Psoas muscle (tissue), 8 donors: Measurements from ENCODE around the gene PPFIA1. TPM values are rescaled to one million over a fixed set of nuclear protein-coding genes. Genes with fewer than 3 reads are reported as not detected.

ENCODE experiments used
- ATAC-seq, 4 donors: fragments of 200-7000 bp; cut with Tn5 transposase; one replicate each; pipeline ENCODE4 v1.9.1; 2020; ENCODE audit warnings: moderate library complexity in 3 of 4, mild to moderate bottlenecking in 2 of 4
- DNase-seq, 2 donors: peaks; one replicate each; pipeline ENCODE4 v3.0.0-alpha.2; 2020
- H3K27ac ChIP-seq: fragments of 200-600 bp; one replicate; pipeline ENCODE4 v1.8.0; 2022
- H3K27me3 ChIP-seq, 3 donors: fragments of 200-600 bp in 1 of 3; one replicate each; pipeline versions ENCODE4 v1.6.1 to v1.8.0; 2013 to 2022; ENCODE audit warnings: low read length in 2 of 3, mild to moderate bottlenecking in 2 of 3, moderate library complexity in 1 of 3; ENCODE audit not compliant: insufficient read depth in 3 of 3
- H3K36me3 ChIP-seq, 2 donors: fragments of 200-600 bp in 1 of 2; one replicate each; pipeline versions ENCODE4 v1.6.1 to v1.8.0; 2013 to 2022; ENCODE audit warnings: low read depth in 1 of 2, mild to moderate bottlenecking in 1 of 2, moderate library complexity in 1 of 2; ENCODE audit not compliant: insufficient read depth in 1 of 2
- H3K4me1 ChIP-seq: fragments of 200-600 bp; one replicate; pipeline ENCODE4 v1.8.0; 2022
- H3K4me3 ChIP-seq: fragments of 200-600 bp; one replicate; pipeline ENCODE4 v1.8.0; 2022; ENCODE audit warnings: mild to moderate bottlenecking
- H3K9me3 ChIP-seq: fragments of 200-600 bp; one replicate; pipeline ENCODE4 v1.8.0; 2022
- CTCF ChIP-seq: fragments of 200-600 bp; IDR thresholded peaks from one replicate; pipeline ENCODE4 v1.8.0; 2022; ENCODE audit warnings: antibody characterized with exemption
- WGBS, 3 donors: extraction: QIAGEN DNeasy Blood & Tissue Kit; methylation state at CpG; one replicate each; pipeline versions ENCODE4 v1.1.6 to v1.1.7; 2013; 5-methylcytosine and 5-hydroxymethylcytosine counted together
- intact Hi-C, 2 donors: fragments of 100-400 bp; cut with DNase I; formaldehyde crosslinking; loops; one replicate each; pipeline versions ENCODE4 v1.11.0 to v1.14.2; 2022
- polyA plus RNA-seq, 3 donors: library from polyadenylated mRNA; stranded (reverse); fragments of 200-250 nt; gene quantifications; one replicate each; pipeline ENCODE4 v1.2.3, GENCODE V29; 2013
- total RNA-seq, 4 donors: library from RNA; stranded (reverse); fragmentation: NEBNext Ultra II Directional in 2 of 4; extraction: Animal tissue kit (Norgen Biotek cat#: 25700) in 2 of 4; gene quantifications; one replicate each; pipeline versions ENCODE4 v1.2.1 to v1.2.4, GENCODE V29; 2021 to 2023
- donor health status: healthy with polysubstance abuse.
- donor health status: DM: no; HTN: no; CAD: no; lungs with moderate emphysema.
- donor health status: Bipolar disorder and iron deficiency.
- donor health status: healthy.
- donor health status: DM: yes; HTN: yes; CAD: no.
- donor health status: DM: no; HTN: no; CAD: no.
- donor health status: DM: no; HTN: no; CAD: no.
- donor health status: DM: yes; HTN: yes; CAD: no.

Gene PPFIA1
- total and polyA plus RNA-seq, 7 donors = 16.7 to 49.5 (median 34.3) TPM

DNA sequence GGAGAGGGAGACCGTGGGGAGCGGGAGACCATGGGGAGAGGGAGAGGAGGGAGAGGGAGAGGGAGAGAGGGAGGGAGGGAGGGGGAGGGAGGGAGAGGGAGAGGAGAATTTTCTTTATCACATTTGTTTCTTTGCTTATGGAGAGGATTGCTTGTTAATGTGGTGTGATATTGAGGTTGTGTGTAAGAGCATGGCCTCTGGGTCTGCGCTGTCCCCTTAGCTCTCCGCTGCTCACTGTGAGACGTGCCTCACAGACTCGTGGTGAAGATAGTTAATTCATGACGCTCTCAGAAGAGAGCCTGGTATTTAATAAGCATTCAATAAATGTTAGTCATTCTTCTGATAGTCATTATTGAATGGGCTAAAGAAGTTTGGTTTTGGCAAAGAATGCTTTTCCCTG is 26.2 kb downstream of the PPFIA1 start:
- 74 to 96% (median 96%) methylated on average over 5 to 7 of the region's 7 CpGs for WGBS, 3 donors
- H3K9me3 ChIP-seq = no peaks in the 10 kb centered on the region
- peaks cover 0 to 31% of the 10 kb centered on the region in 2 donors for H3K36me3 ChIP-seq
- TF ChIP-seq CTCF = no peak
- H3K4me1 ChIP-seq = no peaks in the 10 kb centered on the region
- intact Hi-C loops = no loop called here
- no peak overlapping the region for H3K27ac ChIP-seq
- DNase-seq = no peak
- H3K4me3 ChIP-seq = no peak overlapping the region
- no peak for ATAC-seq
- H3K27me3 ChIP-seq = no peaks in the 10 kb centered on the region

DNA sequence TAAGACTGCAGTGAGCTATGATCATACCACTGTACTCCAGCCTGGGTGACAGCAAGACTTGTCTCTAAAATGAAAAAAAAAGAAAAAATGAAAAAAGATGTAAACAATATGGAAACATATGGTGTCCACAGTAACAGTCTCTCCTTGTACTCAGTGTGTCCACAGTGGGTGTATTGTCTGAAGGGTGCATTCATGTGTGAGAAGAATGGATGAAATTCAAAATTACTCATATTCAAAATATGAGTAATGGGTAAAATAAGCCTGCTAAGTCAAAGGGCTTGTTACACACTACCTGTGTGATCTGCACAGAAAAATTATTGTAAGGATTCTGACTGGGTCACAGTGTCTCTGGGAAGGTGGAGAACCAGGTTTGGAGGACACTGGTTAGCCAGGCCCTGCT is 26.9 kb downstream of the PPFIA1 start:
- intact Hi-C loops = no loop called here
- no peak overlapping the region for H3K27ac ChIP-seq
- H3K9me3 ChIP-seq = no peaks in the 10 kb centered on the region
- no peak overlapping the region for H3K4me3 ChIP-seq
- DNase-seq = no peak
- no peak for TF ChIP-seq CTCF
- H3K27me3 ChIP-seq = no peaks in the 10 kb centered on the region
- no peak for ATAC-seq
- peaks cover 0 to 31% of the 10 kb centered on the region in 2 donors for H3K36me3 ChIP-seq
- no peaks in the 10 kb centered on the region for H3K4me1 ChIP-seq

DNA sequence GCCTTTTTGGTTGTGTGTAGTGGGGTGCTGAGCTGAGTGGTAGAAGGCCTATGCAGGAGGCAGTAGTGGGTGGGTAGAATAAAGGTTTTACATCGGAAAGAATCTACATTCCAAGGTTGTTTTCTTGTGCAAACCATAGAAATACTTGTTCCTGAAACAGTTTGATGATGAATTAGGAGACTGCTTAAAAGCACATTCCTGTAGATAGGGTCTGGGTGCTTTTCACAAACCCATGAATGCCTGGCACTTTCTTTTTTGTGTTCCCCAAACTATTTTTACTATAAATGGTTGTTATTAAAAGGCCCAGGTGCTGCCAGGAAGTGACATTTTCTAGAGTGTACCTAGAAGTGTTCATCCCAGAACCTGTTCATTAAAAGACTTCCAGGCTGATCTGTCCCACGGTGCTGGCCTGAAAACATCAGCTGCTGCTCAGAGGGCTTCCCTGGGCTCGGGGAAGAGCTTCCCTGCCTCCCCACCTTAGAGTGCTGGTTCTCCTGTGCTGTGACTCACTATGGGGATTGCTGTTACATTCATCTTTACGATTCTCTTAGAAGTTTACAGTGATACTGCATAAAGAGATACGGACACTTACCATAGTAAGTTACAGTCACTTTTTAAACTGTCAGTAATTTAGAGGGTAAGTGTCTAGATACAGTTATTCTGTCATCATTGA is 27.9 kb downstream of the PPFIA1 start:
- Histone ChIP-seq H3K9me3 (no peaks in the 10 kb centered on the region), H3K4me3 (no peak overlapping the region), H3K27ac (no peak overlapping the region), H3K27me3 (no peaks in the 10 kb centered on the region), H3K4me1 (no peaks in the 10 kb centered on the region), H3K36me3 (peaks cover 0 to 22% of the 10 kb centered on the region in 2 donors)
- no peak for ATAC-seq
- no peak for DNase-seq
- no peak for TF ChIP-seq CTCF
- 86 to 87% (median 86%) methylated on average over 5 of the region's 5 CpGs for WGBS, 3 donors
- intact Hi-C loops = no loop called here

DNA sequence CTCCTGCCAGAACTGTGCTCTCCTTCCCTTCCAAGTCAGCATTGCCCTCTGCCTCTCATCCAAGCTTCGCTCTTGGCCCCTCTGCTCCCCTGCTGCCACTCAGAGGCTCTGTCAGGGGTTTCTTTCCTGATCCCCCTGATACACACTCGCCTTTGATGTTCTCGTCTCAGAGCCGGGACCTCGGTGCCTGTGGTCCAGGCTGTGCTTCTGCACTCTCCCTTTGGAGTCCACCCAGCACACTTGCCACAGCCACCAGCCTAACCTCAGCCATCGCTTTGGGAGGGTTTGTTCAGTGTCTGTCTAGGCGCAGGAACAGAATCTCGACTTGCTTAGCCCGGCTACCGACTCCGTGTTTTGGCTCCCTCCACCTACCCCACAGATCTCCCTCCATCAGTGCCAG is 29.1 kb downstream of the PPFIA1 start:
- H3K27ac ChIP-seq = no peak overlapping the region
- no peaks in the 10 kb centered on the region for H3K4me1 ChIP-seq
- TF ChIP-seq CTCF = no peak
- intact Hi-C loops = no loop called here
- H3K36me3 ChIP-seq = peaks cover 0 to 14% of the 10 kb centered on the region in 2 donors
- ATAC-seq (no peak), DNase-seq (no peak)
- H3K4me3 ChIP-seq = no peak overlapping the region
- no peaks in the 10 kb centered on the region for H3K27me3 ChIP-seq
- WGBS, 3 donors = 94 to 96% (median 95%) methylated on average over 11 of the region's 11 CpGs
- no peaks in the 10 kb centered on the region for H3K9me3 ChIP-seq

- no peak for ATAC-seq
- no peak overlapping the region for H3K4me3 ChIP-seq
- TF ChIP-seq CTCF = no peak
- 93 to 99% (median 98%) methylated on average over 2 of the region's 2 CpGs for WGBS, 3 donors
- peaks cover 0 to 14% of the 10 kb centered on the region in 2 donors for H3K36me3 ChIP-seq
- H3K4me1 ChIP-seq = no peaks in the 10 kb centered on the region
- no peak overlapping the region for H3K27ac ChIP-seq
- no peaks in the 10 kb centered on the region for H3K27me3 ChIP-seq
- intact Hi-C loops = no loop called here
- DNase-seq = no peak
- no peaks in the 10 kb centered on the region for H3K9me3 ChIP-seq
These were observed 30.7 kb downstream of the PPFIA1 start for GRCh38 chr11:70301191-70301590.
